ENCODE results near the gene PALB2. TPM values are rescaled to one million over a fixed set of nuclear protein-coding genes. Genes with fewer than 3 reads are reported as not detected.

Gene PALB2
- total RNA-seq, 1 donor from 2014 or later = 34.4 TPM

GRCh38 chr16:23670137-23670776, 29.1 kb upstream of the PALB2 start:
- intact Hi-C loops (cut with micrococcal nuclease) = loop anchor here (1.0 to 10.0 kb wide), 7 partner anchors 8 to 875 kb away; partner anchors contain the start of genes DCTN5, PALB2 and PLK1
- H3K4me1 Mint-ChIP-seq (ENCODE audit: low read depth) = peaks cover 29% of the 10 kb centered on the region
- no peaks in the 10 kb centered on the region for H3K9me3 Mint-ChIP-seq
- no peaks in the 10 kb centered on the region for H3K27me3 Mint-ChIP-seq (ENCODE audit: insufficient read depth)
- H3K36me3 Mint-ChIP-seq (ENCODE audit: low read depth) = peaks cover 75% of the 10 kb centered on the region
- peak; percentile 62 for DNase-seq (ENCODE audit: low spot score)
- H3K4me3 Mint-ChIP-seq = no peak overlapping the region
- H3K27ac Mint-ChIP-seq = peak overlapping the region; percentile 38

GRCh38 chr16:23668873-23669272, 27.8 kb upstream of the PALB2 start:
- H3K9me3 Mint-ChIP-seq = no peaks in the 10 kb centered on the region
- no peak overlapping the region for H3K4me3 Mint-ChIP-seq
- no peaks in the 10 kb centered on the region for H3K27me3 Mint-ChIP-seq (ENCODE audit: insufficient read depth)
- no peak for DNase-seq (ENCODE audit: low spot score)
- peaks cover 38% of the 10 kb centered on the region for H3K4me1 Mint-ChIP-seq (ENCODE audit: low read depth)
- H3K27ac Mint-ChIP-seq = no peak overlapping the region
- intact Hi-C loops (cut with micrococcal nuclease) = no loop called here
- peaks cover 80% of the 10 kb centered on the region for H3K36me3 Mint-ChIP-seq (ENCODE audit: low read depth)

- DNase-seq (ENCODE audit: low spot score) = no peak
- Mint-ChIP-seq H3K4me1 (ENCODE audit: low read depth) (peaks cover 42% of the 10 kb centered on the region), H3K36me3 (ENCODE audit: low read depth) (peaks cover 84% of the 10 kb centered on the region), H3K27ac (no peak overlapping the region), H3K27me3 (ENCODE audit: insufficient read depth) (no peaks in the 10 kb centered on the region), H3K4me3 (no peak overlapping the region), H3K9me3 (no peaks in the 10 kb centered on the region)
- intact Hi-C loops (cut with micrococcal nuclease) = no loop called here
Observed at GRCh38 chr16:23668225-23668624, 27.1 kb upstream of the PALB2 start.

DNA sequence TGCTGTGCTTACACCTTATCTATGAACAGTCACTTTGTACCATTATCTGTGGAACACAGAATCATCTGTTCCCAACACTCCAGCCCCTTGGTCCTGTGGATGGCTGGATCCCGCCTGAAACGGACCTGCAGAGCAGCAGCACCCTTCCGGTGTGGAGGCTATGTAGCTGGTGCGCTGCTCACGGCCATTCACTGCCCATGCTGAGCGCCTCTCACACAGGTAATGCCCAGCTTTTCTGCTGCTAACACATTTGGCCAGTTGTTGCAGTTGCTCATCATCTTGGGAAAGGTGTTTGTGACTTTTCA, 26.2 kb upstream of the PALB2 start:
- H3K27ac Mint-ChIP-seq = no peak overlapping the region
- H3K36me3 Mint-ChIP-seq (ENCODE audit: low read depth) = peaks cover 91% of the 10 kb centered on the region
- no peak for DNase-seq (ENCODE audit: low spot score)
- H3K9me3 Mint-ChIP-seq = no peaks in the 10 kb centered on the region
- no peak overlapping the region for H3K4me3 Mint-ChIP-seq
- H3K4me1 Mint-ChIP-seq (ENCODE audit: low read depth) = peaks cover 42% of the 10 kb centered on the region
- no peaks in the 10 kb centered on the region for H3K27me3 Mint-ChIP-seq (ENCODE audit: insufficient read depth)
- intact Hi-C loops (cut with micrococcal nuclease) = no loop called here

DNA sequence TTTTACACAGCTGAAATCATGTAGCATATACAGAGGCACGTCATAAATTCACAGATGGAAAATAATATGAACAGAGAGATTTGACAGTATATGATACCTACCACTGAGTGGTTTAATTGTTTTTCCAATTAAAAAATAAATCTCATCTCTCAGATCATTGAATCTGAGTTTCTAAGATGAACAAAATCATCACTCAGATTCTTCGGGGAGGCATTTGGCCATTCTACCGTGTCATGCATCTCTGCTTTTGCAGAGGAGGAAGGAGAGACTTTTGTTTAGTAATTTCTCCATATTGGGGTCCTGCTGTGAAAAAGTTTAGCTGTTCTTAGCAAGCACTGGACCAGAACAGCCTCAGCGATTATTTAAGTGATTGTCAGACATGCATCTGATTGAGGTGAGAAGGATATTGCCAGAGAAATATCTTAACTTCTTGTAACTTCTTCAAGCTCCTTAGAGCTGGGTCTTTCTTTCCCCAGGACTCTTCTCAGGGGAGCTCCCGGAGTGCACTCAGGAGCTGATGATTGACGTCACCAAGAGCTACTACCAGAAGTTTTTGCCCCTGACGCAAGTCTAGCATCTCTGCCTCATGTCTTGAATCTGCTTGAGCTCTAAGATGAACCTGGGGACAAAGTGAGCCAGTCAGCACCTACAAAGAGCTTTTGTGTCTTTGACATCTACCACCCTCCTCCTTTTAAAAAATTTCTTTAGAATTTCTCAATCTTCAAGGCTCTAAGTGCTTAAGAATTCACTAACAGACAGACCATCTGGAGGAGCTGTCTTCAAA, 25.7 kb upstream of the PALB2 start:
- Mint-ChIP-seq H3K27me3 (ENCODE audit: insufficient read depth) (no peaks in the 10 kb centered on the region), H3K4me3 (no peak overlapping the region), H3K9me3 (no peaks in the 10 kb centered on the region), H3K4me1 (ENCODE audit: low read depth) (peaks cover 42% of the 10 kb centered on the region), H3K36me3 (ENCODE audit: low read depth) (peaks cover 89% of the 10 kb centered on the region), H3K27ac (no peak overlapping the region)
- intact Hi-C loops (cut with micrococcal nuclease) = no loop called here
- DNase-seq (ENCODE audit: low spot score) = no peak

GRCh38 chr16:23663918-23664317, 22.8 kb upstream of the PALB2 start:
- DNase-seq (ENCODE audit: low spot score) = no peak
- peaks cover 90% of the 10 kb centered on the region for H3K36me3 Mint-ChIP-seq (ENCODE audit: low read depth)
- peaks cover 31% of the 10 kb centered on the region for H3K4me1 Mint-ChIP-seq (ENCODE audit: low read depth)
- peak overlapping the region; percentile 50 for H3K27ac Mint-ChIP-seq
- no peaks in the 10 kb centered on the region for H3K9me3 Mint-ChIP-seq
- H3K27me3 Mint-ChIP-seq (ENCODE audit: insufficient read depth) = no peaks in the 10 kb centered on the region
- no peak overlapping the region for H3K4me3 Mint-ChIP-seq
- intact Hi-C loops (cut with micrococcal nuclease) = no loop called here

- DNase-seq (ENCODE audit: low spot score) = no peak
- intact Hi-C loops (cut with micrococcal nuclease) = no loop called here
- H3K4me3 Mint-ChIP-seq = no peak overlapping the region
Observed at GRCh38 chr16:23651943-23652468, 10.9 kb upstream of the PALB2 start.

GRCh38 chr16:23650674-23651416, 9.7 kb upstream of the PALB2 start:
- DNase-seq (ENCODE audit: low spot score) = no peak
- H3K27me3 Mint-ChIP-seq (ENCODE audit: insufficient read depth) = no peaks in the 10 kb centered on the region
- no peak overlapping the region for H3K4me3 Mint-ChIP-seq
- intact Hi-C loops (cut with micrococcal nuclease) = loop anchor here (1.0 kb wide), 2 partner anchors 10 to 19 kb away; partner anchors contain the start of genes DCTN5 and PALB2
- peaks cover 57% of the 10 kb centered on the region for H3K36me3 Mint-ChIP-seq (ENCODE audit: low read depth)
- H3K9me3 Mint-ChIP-seq = no peaks in the 10 kb centered on the region
- H3K4me1 Mint-ChIP-seq (ENCODE audit: low read depth) = peaks cover 47% of the 10 kb centered on the region
- H3K27ac Mint-ChIP-seq = peak overlapping the region; percentile 61

More at GRCh38 chr16:23651943-23652468, 10.9 kb upstream of the PALB2 start:
- no peaks in the 10 kb centered on the region for H3K9me3 Mint-ChIP-seq
- H3K36me3 Mint-ChIP-seq (ENCODE audit: low read depth) = peaks cover 51% of the 10 kb centered on the region
- peaks cover 43% of the 10 kb centered on the region for H3K4me1 Mint-ChIP-seq (ENCODE audit: low read depth)
- no peaks in the 10 kb centered on the region for H3K27me3 Mint-ChIP-seq (ENCODE audit: insufficient read depth)
- H3K27ac Mint-ChIP-seq = peak overlapping the region; percentile 79

DNA sequence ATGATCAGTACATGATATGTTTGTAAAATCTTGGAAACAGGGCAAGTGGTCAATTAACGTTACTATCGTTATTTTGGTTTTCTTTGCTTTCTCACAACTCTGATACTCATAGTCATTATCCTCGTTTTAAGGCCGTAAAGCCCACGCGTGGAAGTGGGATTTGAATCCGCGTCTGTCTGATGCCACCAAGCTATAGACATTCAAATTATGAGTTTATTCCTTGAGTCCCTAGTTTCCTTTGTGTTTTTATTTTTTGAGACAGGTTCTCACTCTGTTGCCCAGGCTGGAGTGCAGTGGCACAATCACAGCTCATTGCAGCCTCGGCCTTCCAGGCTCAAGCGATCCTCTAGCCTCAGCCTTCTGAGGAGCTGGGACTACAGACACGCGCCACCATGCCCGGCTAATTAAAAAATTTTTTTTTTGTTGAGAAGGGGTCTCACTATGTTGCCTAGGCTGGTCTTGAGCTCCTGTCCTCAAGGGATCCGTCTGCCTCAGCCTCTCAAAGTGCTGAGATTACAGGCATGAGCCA, 1.2 kb upstream of the PALB2 start:
- Mint-ChIP-seq H3K27ac (peak overlapping the region; percentile 97), H3K27me3 (ENCODE audit: insufficient read depth) (no peaks in the 10 kb centered on the region), H3K4me1 (ENCODE audit: low read depth) (peaks cover 36% of the 10 kb centered on the region), H3K36me3 (ENCODE audit: low read depth) (peaks cover 36% of the 10 kb centered on the region), H3K4me3 (peak overlapping the region; percentile 98), H3K9me3 (no peaks in the 10 kb centered on the region)
- intact Hi-C loops (cut with micrococcal nuclease) = no loop called here
- no peak for DNase-seq (ENCODE audit: low spot score)

DNA sequence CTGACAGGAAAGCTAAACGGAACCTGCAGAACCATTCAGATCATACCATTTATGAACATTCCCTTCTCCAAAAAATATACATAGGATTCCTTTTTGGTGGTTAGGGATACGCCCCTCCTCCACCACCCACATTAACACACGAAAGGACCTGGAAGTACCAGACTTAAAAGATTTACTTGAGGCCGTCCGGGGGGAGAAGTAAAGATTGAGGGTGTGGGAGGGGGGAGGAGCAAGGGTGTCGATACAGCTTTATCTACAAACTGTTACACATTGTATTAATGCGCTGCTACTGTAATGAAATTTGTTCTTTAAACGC, 537 bp downstream of the PALB2 start:
- H3K27ac Mint-ChIP-seq = peak overlapping the region; percentile 97
- peaks cover 27% of the 10 kb centered on the region for H3K36me3 Mint-ChIP-seq (ENCODE audit: low read depth)

GRCh38 chr16:23635958-23636357, 5.2 kb downstream of the PALB2 start:
- no peak overlapping the region for H3K27ac Mint-ChIP-seq
- peaks cover 24% of the 10 kb centered on the region for H3K36me3 Mint-ChIP-seq (ENCODE audit: low read depth)

More for the DNA sequence above, 537 bp downstream of the PALB2 start:
- intact Hi-C loops (cut with micrococcal nuclease) = loop anchor here (2.0 kb wide), 1 partner anchor 136 kb away; no protein-coding TSS in a partner anchor
- no peaks in the 10 kb centered on the region for H3K9me3 Mint-ChIP-seq
- no peaks in the 10 kb centered on the region for H3K27me3 Mint-ChIP-seq (ENCODE audit: insufficient read depth)
- no peak for DNase-seq (ENCODE audit: low spot score)
- H3K4me3 Mint-ChIP-seq = peak overlapping the region; percentile 98
- H3K4me1 Mint-ChIP-seq (ENCODE audit: low read depth) = peaks cover 31% of the 10 kb centered on the region

GRCh38 chr16:23634461-23635036, 6.6 kb downstream of the PALB2 start:
- no peaks in the 10 kb centered on the region for H3K27me3 Mint-ChIP-seq (ENCODE audit: insufficient read depth)
- H3K27ac Mint-ChIP-seq = no peak overlapping the region
- intact Hi-C loops (cut with micrococcal nuclease) = no loop called here
- peaks cover 25% of the 10 kb centered on the region for H3K36me3 Mint-ChIP-seq (ENCODE audit: low read depth)
- no peaks in the 10 kb centered on the region for H3K9me3 Mint-ChIP-seq
- peaks cover 12% of the 10 kb centered on the region for H3K4me1 Mint-ChIP-seq (ENCODE audit: low read depth)
- no peak overlapping the region for H3K4me3 Mint-ChIP-seq
- DNase-seq (ENCODE audit: low spot score) = no peak

More at GRCh38 chr16:23635958-23636357, 5.2 kb downstream of the PALB2 start:
- peaks cover 16% of the 10 kb centered on the region for H3K4me1 Mint-ChIP-seq (ENCODE audit: low read depth)
- H3K27me3 Mint-ChIP-seq (ENCODE audit: insufficient read depth) = no peaks in the 10 kb centered on the region
- H3K9me3 Mint-ChIP-seq = no peaks in the 10 kb centered on the region
- no peak for DNase-seq (ENCODE audit: low spot score)
- intact Hi-C loops (cut with micrococcal nuclease) = no loop called here
- H3K4me3 Mint-ChIP-seq = no peak overlapping the region

All from activated T-helper 1 cell treated with anti-CD3 and anti-CD28 coated beads, Interleukin-12 subunit alpha, Interleukin-12 subunit beta, Interleukin-2, Interleukin-4 antibody, amounts not matched to agents 30 ng/mL and 10 ng/mL and 1 ng/mL, durations not matched to agents 14 hours and 24 hours and 36 hours (primary cell).